H1 (cell line): Measurements from ENCODE around the gene SUCLG2. TPM values are rescaled to one million over a fixed set of nuclear protein-coding genes. Genes with fewer than 3 reads are reported as not detected.

Experiments
- CTCF ChIA-PET: fragments of 300-600 bp; sonication (Branson Sonifier 250); formaldehyde crosslinking; loops from one replicate; lab custom pipeline; 2021; ENCODE audit not compliant: partially characterized antibody; lab: Charles Lee
- POLR2A ChIA-PET: fragments of 300-600 bp; sonication (Branson Sonifier 250); formaldehyde crosslinking; loops from one replicate; lab custom pipeline; 2021; ENCODE audit warnings: inconsistent platforms; ENCODE audit not compliant: partially characterized antibody; lab: Charles Lee
- DNase-seq, 2 experiments: peaks; one replicate each; pipeline versions ENCODE4 v3.0.0 to v3.0.0-alpha.2; 2010 to 2022; ENCODE audit warnings: low spot score in 2 of 2, low read depth in 1 of 2, mixed read lengths in 1 of 2
- FAIRE-seq: peaks from 2 replicates; lab custom pipeline; 2011; peaks lifted over from hg19 to GRCh38; lab: Jason Lieb, UNC
- H2AFZ ChIP-seq: 2 replicates; pipeline ENCODE4 v1.8.1; 2012; ENCODE audit warnings: low read length, inconsistent platforms
- H2AK5ac ChIP-seq: 2 replicates; pipeline ENCODE4 v1.6.1; 2013; ENCODE audit warnings: low read depth, low read length
- H2BK120ac ChIP-seq: replicated peaks from 2 replicates; pipeline ENCODE3; 2013; ENCODE audit warnings: low read depth, low read length, inconsistent platforms
- H2BK12ac ChIP-seq: 2 replicates; pipeline ENCODE4 v1.6.1; 2013; ENCODE audit warnings: low read depth, low read length
- H2BK15ac ChIP-seq: 2 replicates; pipeline ENCODE4 v1.6.1; 2013; ENCODE audit warnings: low read length
- H2BK20ac ChIP-seq: 2 replicates; pipeline ENCODE4 v1.6.1; 2013; ENCODE audit warnings: low read length
- H2BK5ac ChIP-seq: 2 replicates; pipeline ENCODE4 v1.6.1; 2013; ENCODE audit warnings: low read depth, low read length
- H3K14ac ChIP-seq: 2 replicates; pipeline ENCODE4 v1.6.1; 2013; ENCODE audit warnings: inconsistent platforms; ENCODE audit not compliant: insufficient read length
- H3K18ac ChIP-seq: 2 replicates; pipeline ENCODE4 v1.6.1; 2013; ENCODE audit warnings: low read length; ENCODE audit errors: extremely low read depth
- H3K23ac ChIP-seq: 2 replicates; pipeline ENCODE4 v1.6.1; 2013; ENCODE audit warnings: inconsistent platforms; ENCODE audit not compliant: insufficient read length
- H3K23me2 ChIP-seq: 2 replicates; pipeline ENCODE4 v1.6.1; 2013; ENCODE audit warnings: low read depth, low read length
- H3K27ac ChIP-seq: 2 replicates; pipeline ENCODE4 v1.6.1; 2011; ENCODE audit warnings: low read depth, low read length, inconsistent platforms
- H3K27me3 ChIP-seq, 4 experiments: replicated peaks in 1 of 4; 1 replicate in 1 of 4; 2 replicates in 3 of 4; pipeline versions ENCODE4 v1.6.1 to v1.8.1; 2011 to 2013; ENCODE audit warnings: low read length in 3 of 4, mild to moderate bottlenecking in 3 of 4, inconsistent platforms in 2 of 4, mixed read lengths in 2 of 4, moderate library complexity in 1 of 4; ENCODE audit not compliant: control insufficient read depth in 3 of 4, insufficient read depth in 3 of 4; ENCODE audit errors: extremely low read depth in 1 of 4
- H3K36me3 ChIP-seq, 4 experiments: 2 replicates each; pipeline versions ENCODE4 v1.6.1 to v1.8.1; 2011 to 2013; ENCODE audit warnings: mild to moderate bottlenecking in 4 of 4, low read length in 3 of 4, moderate library complexity in 2 of 4, control low read depth in 1 of 4, inconsistent platforms in 1 of 4; ENCODE audit not compliant: insufficient read depth in 4 of 4, control insufficient read depth in 2 of 4
- H3K4ac ChIP-seq: replicated peaks from 2 replicates; pipeline ENCODE3; 2013; ENCODE audit warnings: low read length, low read depth, mixed read lengths, inconsistent platforms; ENCODE audit not compliant: insufficient read length
- H3K4me1 ChIP-seq, 4 experiments: replicated peaks in 1 of 4; 1 replicate in 1 of 4; 2 replicates in 3 of 4; pipeline versions ENCODE4 v1.6.1 to v1.8.1; 2011 to 2013; ENCODE audit warnings: low read length in 3 of 4, inconsistent platforms in 2 of 4, mixed read lengths in 1 of 4; ENCODE audit not compliant: insufficient read depth in 4 of 4, control insufficient read depth in 3 of 4
- H3K4me2 ChIP-seq, 2 experiments: 2 replicates each; pipeline versions ENCODE4 v1.6.1 to v1.8.1; 2011 to 2013; ENCODE audit warnings: low read depth in 2 of 2, low read length in 2 of 2, control low read depth in 1 of 2, inconsistent platforms in 1 of 2, mild to moderate bottlenecking in 1 of 2; ENCODE audit not compliant: insufficient read depth in 1 of 2
- H3K4me3 ChIP-seq, 4 experiments: fragments of 200-600, 300-600 bp in 1 of 4; sonication (generic), shearing (Covaris generic), sonication (Bioruptor Twin) in 1 of 4; 2 replicates each; pipeline versions ENCODE4 v1.5.1 to v1.8.1; 2011 to 2016; ENCODE audit warnings: low read length in 4 of 4, low read depth in 3 of 4, control low read depth in 2 of 4, inconsistent platforms in 2 of 4, mild to moderate bottlenecking in 2 of 4, mixed read lengths in 1 of 4, moderate library complexity in 1 of 4; ENCODE audit not compliant: insufficient read depth in 2 of 4; ENCODE audit errors: extremely low read depth in 1 of 4
- H3K56ac ChIP-seq: replicated peaks from 2 replicates; pipeline ENCODE3; 2013; ENCODE audit warnings: low read depth, mild to moderate bottlenecking, mixed read lengths, low read length, inconsistent platforms; ENCODE audit not compliant: insufficient read length
- H3K79me1 ChIP-seq: 2 replicates; pipeline ENCODE4 v1.6.1; 2013; ENCODE audit warnings: low read depth, low read length, control low read depth
- H3K79me2 ChIP-seq, 2 experiments: 2 replicates each; pipeline versions ENCODE4 v1.6.1 to v1.8.1; 2012 to 2013; ENCODE audit warnings: low read length in 2 of 2, mild to moderate bottlenecking in 2 of 2, inconsistent platforms in 1 of 2; ENCODE audit not compliant: insufficient read depth in 2 of 2, control insufficient read depth in 1 of 2
- H3K9ac ChIP-seq, 4 experiments: replicated peaks in 1 of 4; 1 replicate in 1 of 4; 2 replicates in 3 of 4; pipeline versions ENCODE4 v1.6.1 to v1.8.1; 2011 to 2013; ENCODE audit warnings: low read depth in 3 of 4, low read length in 3 of 4, control low read depth in 2 of 4, mild to moderate bottlenecking in 2 of 4, moderate library complexity in 2 of 4, inconsistent platforms in 1 of 4; ENCODE audit errors: extremely low read depth in 1 of 4
- H3K9me3 ChIP-seq, 2 experiments: 2 replicates each; pipeline versions ENCODE4 v1.6.1 to v1.8.1; 2012 to 2013; ENCODE audit warnings: mild to moderate bottlenecking in 2 of 2, moderate library complexity in 2 of 2, control low read depth in 1 of 2, inconsistent platforms in 1 of 2, low read depth in 1 of 2, low read length in 1 of 2, mixed read lengths in 1 of 2; ENCODE audit not compliant: insufficient read depth in 2 of 2
- H4K20me1 ChIP-seq, 2 experiments: replicated peaks in 1 of 2; 2 replicates each; pipeline versions ENCODE3 to v1.8.1; 2011 to 2013; ENCODE audit warnings: inconsistent platforms in 2 of 2, low read length in 2 of 2, mild to moderate bottlenecking in 1 of 2; ENCODE audit not compliant: insufficient read depth in 2 of 2, control insufficient read depth in 1 of 2
- H4K5ac ChIP-seq: 2 replicates; pipeline ENCODE4 v1.6.1; 2013; ENCODE audit warnings: low read length, low read depth, mixed read lengths, inconsistent platforms; ENCODE audit not compliant: insufficient read length
- H4K8ac ChIP-seq: 2 replicates; pipeline ENCODE4 v1.8.0; 2013; ENCODE audit warnings: mild to moderate bottlenecking, moderate library complexity, low read length, inconsistent platforms; ENCODE audit not compliant: insufficient read depth; ENCODE audit errors: extremely low read depth
- H4K91ac ChIP-seq: replicated peaks from 2 replicates; pipeline ENCODE3; 2013; ENCODE audit warnings: low read length, mixed read lengths, inconsistent platforms; ENCODE audit not compliant: insufficient read length
- BCL11A ChIP-seq, 2 experiments: IDR thresholded peaks; one replicate each; pipeline ENCODE4 v1.6.1; 2011; ENCODE audit warnings: low read depth in 2 of 2, low read length in 2 of 2, mild to moderate bottlenecking in 2 of 2
- CBX5 ChIP-seq: fragments of 300-800, 300-1000 bp; sonication (generic); IDR thresholded peaks from 2 replicates; pipeline ENCODE4 v1.7.1; 2016; ENCODE audit warnings: antibody characterized with exemption, low read length, low read depth
- CHD1 ChIP-seq: IDR thresholded peaks from 2 replicates; pipeline ENCODE4 v1.6.1; 2012; ENCODE audit warnings: low read depth, low read length, improper control_type of control experiment
- CREB1 ChIP-seq: IDR thresholded peaks from 2 replicates; pipeline ENCODE4 v1.6.1; 2012; ENCODE audit warnings: inconsistent platforms
- CTCF ChIP-seq, 3 experiments: IDR thresholded peaks; 1 replicate in 2 of 3; 2 replicates in 1 of 3; pipeline versions ENCODE4 v1.5.1 to v1.6.1; 2011; ENCODE audit warnings: low read length in 3 of 3, mild to moderate bottlenecking in 3 of 3, inconsistent platforms in 2 of 3, low read depth in 1 of 3, moderate library complexity in 1 of 3; ENCODE audit not compliant: insufficient read depth in 1 of 3; ENCODE audit errors: control extremely low read depth in 1 of 3
- EZH2 ChIP-seq: fragments of 200-600 bp; sonication (generic); IDR thresholded peaks from 2 replicates; pipeline ENCODE4 v1.7.1; 2012; ENCODE audit warnings: low read depth, mild to moderate bottlenecking, moderate library complexity, low read length, inconsistent platforms; ENCODE audit not compliant: severe bottlenecking
- JUND ChIP-seq: IDR thresholded peaks from 2 replicates; pipeline ENCODE4 v1.6.1; 2011; ENCODE audit warnings: mild to moderate bottlenecking, improper control_type of control experiment, low read length
- KDM5A ChIP-seq: fragments of 200-600 bp; IDR thresholded peaks from 2 replicates; pipeline ENCODE4 v1.7.1; 2012; ENCODE audit warnings: mild to moderate bottlenecking, low read length, inconsistent platforms, mixed read lengths
- NRF1 ChIP-seq: IDR thresholded peaks from 2 replicates; pipeline ENCODE4 v1.6.1; 2011; ENCODE audit warnings: mild to moderate bottlenecking, low read depth, low read length, improper control_type of control experiment
- RBBP5 ChIP-seq: IDR thresholded peaks from 2 replicates; pipeline ENCODE4 v1.7.1; 2012; ENCODE audit warnings: low read depth, mild to moderate bottlenecking, inconsistent platforms, low read length, moderate library complexity, borderline replicate concordance
- SP2 ChIP-seq: IDR thresholded peaks from 2 replicates; pipeline ENCODE4 v1.6.1; 2012; ENCODE audit warnings: mild to moderate bottlenecking, low read length, inconsistent platforms
- ZNF274 ChIP-seq: IDR thresholded peaks from 2 replicates; pipeline ENCODE4 v1.7.0; 2012; ENCODE audit warnings: low read length, borderline replicate concordance; ENCODE audit errors: extremely low read depth
- WGBS, 2 experiments: shearing (Covaris generic) in 1 of 2; methylation state at CpG; one replicate each; pipeline versions ENCODE4 v1.1.6 to v1.1.7; 2013 to 2015; ENCODE audit warnings: low lambda C conversion rate in 2 of 2, mixed read lengths in 2 of 2, inconsistent platforms in 1 of 2, low coverage in 1 of 2, missing lambda C conversion rate in 1 of 2; ENCODE audit not compliant: insufficient replicate concordance in 2 of 2, insufficient coverage in 1 of 2, insufficient read length in 1 of 2; ENCODE audit errors: extremely low coverage in 1 of 2, missing lambda C conversion rate in 1 of 2; 5-methylcytosine and 5-hydroxymethylcytosine counted together
- polyA plus RNA-seq, 7 experiments: library from polyadenylated mRNA; depleted of rRNA in 3 of 7; stranded (reverse) in 5 of 7; unstranded in 2 of 7; fragments of >200 nt in 5 of 7; fragments of 200-250 nt in 2 of 7; gene quantifications; 1 replicate in 5 of 7; 2 replicates in 1 of 7; 4 replicates in 1 of 7; pipeline versions ENCODE4 v1.2.1 to v1.2.3, GENCODE V29; 2011 to 2013; ENCODE audit warnings: missing spikeins in 2 of 7, mixed read lengths in 2 of 7
- total RNA-seq: library from RNA; stranded (reverse); fragmentation: NEBNext Ultra II Directional; extraction: Animal tissue kit (Norgen Biotek cat#: 25700); gene quantifications from 2 replicates; pipeline ENCODE4 v1.2.1, GENCODE V29; 2021

SUCLG2 gene
- total and polyA plus RNA-seq, 2 of the 8 experiments (the other 6 are each of a cell fraction or from before 2014, with no cell fraction given): 12.9 to 46.2 TPM

GRCh38 chr3:67380118-67380517, 274.3 kb downstream of the SUCLG2 start:
- Histone ChIP-seq H3K23me2 (no peaks in the 10 kb centered on the region), H2BK20ac (no peak overlapping the region), H3K23ac (no peak overlapping the region), H3K4me2 (no peak overlapping the region), H3K36me3 (no peaks in the 10 kb centered on the region), H4K5ac (no peak overlapping the region), H3K4me3 (no peak overlapping the region), H3K27ac (no peak overlapping the region), H3K27me3 (no peaks in the 10 kb centered on the region), H3K56ac (no peak overlapping the region), H3K18ac (no peak overlapping the region), H2BK12ac (no peak overlapping the region), H3K14ac (no peak overlapping the region), H2BK5ac (no peak overlapping the region), H3K9ac (no peak overlapping the region), H4K20me1 (no peaks in the 10 kb centered on the region), H2BK15ac (no peak overlapping the region), H3K79me1 (no peaks in the 10 kb centered on the region), H2AFZ (no peak overlapping the region), H3K9me3 (no peaks in the 10 kb centered on the region), H4K91ac (no peak overlapping the region), H3K4ac (no peak overlapping the region), H4K8ac (no peak overlapping the region), H3K79me2 (no peaks in the 10 kb centered on the region), H2BK120ac (no peak overlapping the region), H2AK5ac (no peak overlapping the region), H3K4me1 (peaks cover 0 to 8% (median 4%) of the 10 kb centered on the region in 4 experiments; a peak in 2 of 7 replicates)
- no peak for FAIRE-seq
- CTCF ChIA-PET: interaction anchor here (0.6 to 9.0 kb wide), 26 partner anchors 10 to 1508 kb away, joined by 3 to 66 read pairs (median 3); no protein-coding TSS in a partner anchor
- 94% methylated on average over 2 of the region's 2 CpGs; no CpG with 5 or more reads in 1 of the 2 experiments for WGBS, 2 experiments
- no peak for DNase-seq
- POLR2A ChIA-PET: no interaction called here
- TF ChIP-seq JUND: no peak
- no peak for TF ChIP-seq CTCF (IDR thresholded peaks at IDR 0.05; ENCODE audit: control extremely low read depth in 1 of 3, insufficient read depth in 1 of 3, low read depth in 1 of 3, low read length in 3 of 3)
- TF ChIP-seq CHD1: no peak
- TF ChIP-seq CREB1: no peak
- TF ChIP-seq SP2: no peak
- TF ChIP-seq CBX5: no peak
- no peak for TF ChIP-seq BCL11A (IDR thresholded peaks at IDR 0.05; ENCODE audit: low read depth in 2 of 2, low read length in 2 of 2)
- no peak for TF ChIP-seq KDM5A
- no peak for TF ChIP-seq RBBP5
- no peak for TF ChIP-seq ZNF274
- TF ChIP-seq NRF1: no peak
- TF ChIP-seq EZH2: no peak
